Activated CD4-positive, alpha-beta T cell treated with anti-CD3 and anti-CD28 coated beads, Interleukin-2, amount 50 U/mL, for 4 hours (primary cell): ENCODE measurements around the gene LPP.

ENCODE experiments used
- DNase-seq, 2 experiments: peaks; one replicate each; pipeline ENCODE4 v3.0.0-alpha.2; 2020

LPP gene

DNA sequence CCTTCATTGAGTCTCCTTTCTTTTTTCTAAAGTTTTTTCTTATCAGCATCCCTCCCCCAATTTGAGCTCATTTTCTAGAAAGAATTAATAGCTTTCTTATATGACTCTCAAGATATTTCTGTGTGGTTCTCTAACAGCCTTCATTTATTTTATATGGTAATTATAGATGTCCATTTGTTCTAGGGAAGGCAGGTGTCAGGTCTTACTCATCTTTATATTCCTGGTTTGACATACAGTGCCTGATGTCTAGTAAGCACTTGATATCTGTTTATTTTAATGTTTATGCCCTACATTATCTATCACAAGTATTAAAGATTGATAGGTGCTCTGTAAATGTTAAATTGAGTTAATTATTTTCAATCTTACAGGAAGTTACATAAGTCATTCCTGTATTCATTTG lies 591.1 kb downstream of the LPP start:
- no peak for DNase-seq

DNA sequence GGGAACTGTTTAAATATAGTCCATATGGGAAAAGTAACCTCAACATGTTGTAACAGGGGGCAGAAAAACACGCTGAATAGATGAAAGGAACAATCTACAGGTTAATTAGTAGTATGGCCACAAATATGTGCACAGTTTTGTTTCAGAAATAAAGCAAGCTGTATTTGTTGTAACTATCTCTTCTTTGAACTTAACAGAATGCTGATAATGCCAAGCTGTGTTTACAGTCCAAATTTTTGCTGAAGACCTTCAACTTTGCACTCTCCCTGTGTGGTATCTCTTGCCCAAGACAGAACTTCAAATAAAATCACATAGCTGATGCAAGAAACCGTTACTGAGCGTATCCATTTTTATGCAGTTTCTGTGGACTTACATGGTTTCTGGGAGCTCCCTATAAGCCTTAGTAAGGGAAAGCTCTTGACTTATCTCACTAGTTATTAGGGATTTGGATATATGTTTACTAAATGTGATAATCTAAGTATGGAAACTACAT lies 592.4 kb downstream of the LPP start:
- DNase-seq, result no peak

DNA sequence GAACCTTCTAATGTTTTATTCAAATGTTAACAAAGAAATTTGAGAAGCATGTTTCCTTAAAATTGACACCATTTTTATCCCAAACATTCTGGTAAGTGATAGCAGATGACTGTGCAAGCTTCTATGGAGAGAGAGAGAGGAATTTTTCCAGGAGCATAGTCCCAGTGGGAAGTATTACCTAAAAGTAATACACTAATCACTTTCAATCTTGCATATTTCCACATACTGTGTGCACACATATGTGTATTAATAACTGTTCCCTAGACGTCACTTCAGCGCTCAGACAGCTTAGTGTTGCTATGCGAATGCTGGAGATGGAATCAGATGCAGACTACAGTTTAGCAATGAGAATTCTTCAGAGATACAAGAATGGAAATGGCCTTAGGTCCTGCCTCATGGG lies 593.5 kb downstream of the LPP start:
- no peak for DNase-seq

DNA sequence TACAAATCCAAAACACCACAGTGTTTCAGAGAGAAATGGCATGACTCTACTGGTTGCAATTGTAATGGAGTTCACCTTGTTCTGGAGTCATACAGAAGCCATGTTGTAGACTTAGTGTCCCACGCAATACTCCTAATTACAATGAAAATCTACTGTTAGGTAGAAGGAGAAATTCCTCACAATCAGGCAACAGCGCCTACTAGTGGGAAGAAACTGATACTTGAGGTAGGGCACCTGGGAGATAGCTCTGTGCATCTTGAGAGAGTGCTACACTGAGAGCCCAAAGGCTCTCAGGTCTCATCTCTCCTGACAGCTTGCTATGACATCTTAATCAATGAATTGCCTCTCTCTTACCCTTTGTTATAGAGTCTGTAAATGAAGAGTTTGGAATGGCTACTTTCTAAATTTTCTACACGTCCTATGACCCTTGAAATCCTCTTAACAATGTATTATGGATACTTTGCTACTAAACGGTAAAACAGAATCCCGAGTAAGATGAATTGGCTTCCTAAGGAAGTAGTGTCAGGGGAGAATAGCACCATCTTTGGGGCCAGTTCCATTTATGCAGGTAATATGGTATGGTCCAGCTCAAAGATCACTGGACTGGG lies 595.2 kb downstream of the LPP start:
- peak; percentile 50 to 56 for DNase-seq

DNA sequence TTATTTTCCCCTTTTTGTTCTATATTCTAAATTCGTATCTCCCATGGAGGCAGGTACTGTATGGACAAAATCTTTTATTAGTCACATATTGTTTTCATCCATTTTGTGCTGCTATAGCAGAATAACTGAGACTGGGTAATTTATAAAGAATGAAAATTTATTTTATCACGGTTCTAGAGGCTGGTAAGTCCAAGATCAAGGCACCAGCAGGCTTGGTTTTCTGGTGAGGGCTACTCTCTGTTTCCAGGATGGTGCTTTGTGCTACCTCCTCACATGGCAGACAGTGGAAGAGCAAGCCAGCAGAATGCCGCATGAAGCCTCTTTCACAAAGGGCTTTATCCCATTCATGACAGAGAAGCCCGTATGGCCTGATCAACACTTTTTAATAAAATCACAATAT lies 595.9 kb downstream of the LPP start:
- no peak for DNase-seq

DNA sequence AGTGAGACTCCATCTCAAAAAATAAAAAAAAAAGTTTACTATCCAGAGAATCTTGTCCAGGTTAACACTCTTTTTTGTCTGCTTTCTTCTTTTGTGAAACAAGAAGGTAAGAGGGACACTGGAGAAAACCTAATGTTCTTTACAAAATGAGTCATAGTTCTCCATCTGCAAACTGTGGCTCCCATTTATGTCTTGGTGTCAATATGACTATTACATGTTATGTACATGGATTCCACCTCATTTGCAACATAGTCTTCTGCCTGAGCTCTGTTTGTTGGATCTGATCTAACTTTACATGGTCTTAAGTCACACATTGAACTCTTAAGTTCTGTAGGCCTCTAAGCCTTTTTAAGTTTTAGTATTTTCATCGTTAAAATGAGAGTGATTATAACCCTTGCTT lies 596.7 kb downstream of the LPP start:
- DNase-seq, result no peak

DNA sequence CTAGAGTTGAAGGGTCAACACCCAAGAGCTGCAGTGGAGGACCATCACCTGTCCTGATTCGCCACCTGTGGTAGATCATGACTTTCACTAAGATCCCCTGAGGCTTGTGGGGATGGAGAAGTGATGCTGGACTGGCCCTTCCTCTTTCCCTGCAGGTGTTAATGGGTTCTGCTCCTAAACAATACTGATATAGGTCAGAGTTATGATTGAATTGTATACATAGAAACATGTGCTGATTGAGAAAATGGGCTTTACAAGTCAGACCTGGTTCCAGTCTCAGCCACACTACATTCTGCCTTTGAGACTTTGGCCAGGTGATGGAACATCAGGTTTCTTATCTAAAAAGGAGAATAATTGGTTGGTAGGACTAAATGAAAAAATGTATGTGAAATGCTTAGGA lies 598.9 kb downstream of the LPP start:
- DNase-seq, result no peak

DNA sequence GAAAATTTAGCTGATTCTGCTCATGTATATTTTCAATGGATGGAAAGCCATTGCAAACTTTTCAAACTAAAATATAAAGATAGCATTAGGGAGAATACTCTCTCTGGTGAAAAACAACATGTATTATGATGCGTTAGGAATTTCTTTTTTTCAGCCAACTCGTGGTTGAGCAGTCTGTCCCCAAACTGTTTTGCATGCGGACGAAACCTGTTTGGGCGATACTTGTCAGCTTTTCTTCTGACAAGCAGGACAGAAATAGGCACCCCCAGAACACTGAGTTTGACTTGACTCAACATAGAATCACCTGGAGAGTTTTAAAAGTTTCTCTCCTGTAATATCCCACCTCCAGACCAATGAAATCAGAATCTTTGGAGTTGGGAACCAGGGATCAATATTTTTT lies 600.3 kb downstream of the LPP start:
- DNase-seq, result no peak

DNA sequence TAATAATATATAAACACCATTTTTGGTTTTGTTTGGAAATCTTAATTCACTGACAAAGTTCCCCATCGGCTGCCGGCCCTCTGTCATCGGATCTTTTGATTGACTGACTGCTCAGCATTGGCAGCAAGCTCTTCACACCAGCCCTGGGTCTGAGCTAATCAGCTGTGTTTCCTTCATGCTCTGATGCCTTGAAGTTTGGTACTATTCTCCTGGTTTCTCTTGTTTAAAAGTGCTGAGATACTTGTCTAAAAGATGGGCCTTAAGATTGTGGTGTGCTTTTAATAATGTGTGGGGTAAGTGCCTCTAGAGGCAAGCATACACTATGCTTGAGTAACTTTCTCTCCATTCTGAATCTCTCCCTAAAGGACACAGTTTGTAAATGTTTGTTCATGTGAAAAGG lies 602.3 kb downstream of the LPP start:
- no peak for DNase-seq

DNA sequence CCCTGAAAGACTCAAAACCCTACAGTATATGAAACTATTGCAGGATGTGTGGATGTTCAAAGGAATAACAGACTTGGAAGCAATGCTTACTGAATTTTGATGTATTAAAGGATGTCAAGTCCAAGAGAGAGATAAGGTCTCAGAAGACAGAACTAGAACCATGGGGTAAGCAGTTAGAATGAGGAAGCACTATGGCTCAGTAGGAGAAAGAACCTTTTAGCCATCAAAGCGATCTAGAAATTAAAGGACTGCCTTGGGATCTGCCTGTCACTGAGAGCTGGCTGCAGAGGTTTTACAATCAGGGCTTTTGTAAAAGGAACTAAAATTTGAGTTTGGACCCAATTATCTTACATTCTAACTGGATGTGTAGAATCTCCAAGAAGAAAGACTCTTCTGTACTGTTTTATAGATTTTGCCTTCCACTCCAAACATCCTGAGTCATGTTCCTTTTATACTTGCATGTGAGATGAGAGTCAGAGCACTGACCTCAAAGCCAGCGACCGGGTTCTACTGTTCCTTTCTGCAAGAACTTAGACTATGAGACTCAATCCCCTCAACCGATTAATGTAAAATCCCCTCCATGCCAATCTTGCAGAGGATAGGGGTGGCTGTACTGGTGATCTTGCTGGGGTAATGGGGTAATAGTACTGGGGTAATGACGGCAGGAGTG lies 605.5 kb downstream of the LPP start:
- DNase-seq, result no peak

DNA sequence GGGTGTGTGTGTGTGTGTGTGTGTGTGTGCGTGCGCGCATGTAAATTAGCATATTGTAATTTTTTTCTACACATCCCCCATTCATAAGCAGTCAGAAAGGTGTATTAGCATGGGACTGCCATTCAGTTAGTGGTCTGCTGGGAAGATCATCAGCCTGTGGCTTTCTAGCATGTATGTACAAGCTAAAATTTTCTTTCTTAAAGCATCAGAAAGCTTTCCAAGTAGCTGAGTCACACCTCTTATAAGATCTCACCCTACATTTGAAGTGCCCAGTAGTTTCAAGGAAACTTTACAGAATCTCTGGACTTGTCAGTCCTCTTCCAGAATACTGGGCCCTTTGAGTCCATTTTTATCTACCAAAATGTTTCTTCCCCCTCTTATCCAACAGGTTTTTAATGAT lies 606.5 kb downstream of the LPP start:
- DNase-seq, result no peak

DNA sequence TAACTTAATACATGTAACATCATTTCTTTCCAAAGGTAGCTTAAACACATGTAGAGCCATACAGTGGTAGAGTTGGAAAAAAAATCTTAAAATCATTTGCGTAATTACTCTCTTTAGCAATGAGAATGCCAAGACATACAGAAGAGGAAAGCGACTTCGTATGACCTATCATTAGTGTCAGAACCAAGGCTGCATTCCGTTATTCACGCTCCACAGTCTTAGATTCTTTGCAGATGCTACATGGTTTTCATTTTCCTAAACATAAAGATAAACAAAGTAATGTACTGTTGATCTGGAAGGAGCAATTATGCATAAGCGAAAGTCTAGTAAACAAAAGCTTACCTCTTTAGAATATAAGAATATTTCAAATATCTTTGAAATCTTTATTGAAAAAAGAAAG lies 607.5 kb downstream of the LPP start:
- DNase-seq, result no peak

DNA sequence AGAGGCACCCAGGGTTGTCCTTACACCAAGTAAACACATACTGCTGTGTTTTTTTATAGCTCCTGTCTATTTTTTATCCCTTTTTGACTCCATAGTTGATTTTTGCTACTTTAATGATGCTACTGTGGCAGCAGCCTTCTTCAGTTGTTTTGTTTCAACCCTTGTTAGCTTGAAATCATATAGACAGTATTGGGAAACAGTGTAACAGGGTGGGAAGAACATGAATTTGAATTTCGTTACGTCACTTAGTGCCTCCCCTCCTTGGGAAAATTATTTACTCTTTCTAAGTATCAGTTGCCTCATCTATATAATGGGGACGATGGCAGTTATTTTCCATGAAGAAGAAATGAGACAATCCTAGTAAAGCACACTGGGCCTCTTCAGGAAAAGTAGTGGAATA lies 608.0 kb downstream of the LPP start:
- DNase-seq, result no peak

DNA sequence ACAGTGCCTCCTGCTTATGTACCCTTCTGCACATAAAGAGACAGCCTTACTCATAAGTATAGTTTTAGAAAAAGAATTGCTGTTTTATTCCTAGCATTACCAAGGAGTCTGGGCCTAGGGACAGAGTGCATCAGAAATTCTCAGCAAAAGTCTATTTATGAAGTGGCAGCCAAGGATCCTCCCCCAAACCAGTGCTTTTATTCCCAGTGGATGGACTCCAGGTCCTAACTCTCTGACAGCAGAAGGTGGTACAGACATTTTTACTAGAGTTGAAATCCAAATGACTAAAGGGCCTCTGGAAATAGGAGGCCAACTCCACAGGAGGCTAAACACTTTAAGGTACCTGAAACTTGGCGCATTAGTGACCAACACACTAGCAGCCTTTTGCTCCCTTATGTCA lies 610.7 kb downstream of the LPP start:
- DNase-seq, result no peak

DNA sequence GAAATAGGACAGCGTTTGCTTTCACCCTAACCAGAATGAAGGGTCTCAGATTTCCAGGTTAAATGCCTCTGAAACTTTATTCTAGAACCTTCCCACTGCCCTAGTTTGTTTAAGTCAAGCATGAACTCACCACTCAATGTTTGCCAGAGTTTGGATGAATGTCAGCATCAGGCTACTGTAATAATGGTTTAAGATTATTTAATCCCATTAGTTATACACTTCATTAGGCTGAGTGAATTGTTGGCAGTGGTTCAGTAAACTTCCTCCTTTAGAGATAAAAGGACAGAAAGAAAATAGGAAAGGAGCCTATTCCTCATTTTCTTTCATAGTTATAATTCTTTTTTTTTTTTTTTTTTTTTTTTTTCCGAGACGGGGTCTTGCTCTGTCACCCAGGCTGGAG lies 615.9 kb downstream of the LPP start:
- DNase-seq, result no peak

DNA sequence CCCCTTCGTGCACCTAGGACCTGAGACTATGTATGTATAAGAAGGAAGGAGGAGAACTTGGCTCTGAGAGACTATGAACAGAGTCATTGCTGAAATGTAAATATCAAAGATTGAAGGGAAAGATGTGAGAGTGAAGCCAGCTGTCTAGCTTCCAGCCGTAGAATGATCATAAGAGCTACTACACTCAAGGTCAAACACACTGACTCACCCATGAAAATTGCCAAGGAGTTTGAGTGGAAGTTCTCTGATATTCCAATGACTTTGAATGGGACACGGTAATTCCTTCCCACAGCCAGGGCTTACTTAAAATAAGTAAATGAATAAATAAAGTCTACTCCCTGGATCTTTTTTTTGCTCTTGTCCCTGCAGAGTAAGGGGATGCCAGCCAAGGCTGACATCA lies 618.9 kb downstream of the LPP start:
- no peak for DNase-seq

DNA sequence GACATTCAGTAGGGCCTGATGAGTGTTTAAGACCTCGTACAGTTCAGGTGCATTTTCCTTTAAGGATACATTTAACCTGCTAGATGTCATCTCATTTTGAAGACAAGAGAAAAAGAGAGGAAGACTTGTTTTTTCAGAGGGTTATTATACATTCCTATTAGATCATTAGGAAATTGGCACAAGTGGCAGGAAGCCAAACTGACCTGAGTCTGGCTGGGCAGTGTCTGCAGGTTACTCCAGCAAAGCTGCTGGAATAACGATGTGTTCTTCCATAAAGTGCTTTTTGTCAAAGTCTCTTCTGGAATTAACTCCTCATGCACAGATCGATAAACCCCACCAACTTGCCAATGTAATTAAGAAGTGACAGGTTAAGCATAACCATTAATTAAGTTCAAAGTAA lies 621.5 kb downstream of the LPP start:
- no peak for DNase-seq

DNA sequence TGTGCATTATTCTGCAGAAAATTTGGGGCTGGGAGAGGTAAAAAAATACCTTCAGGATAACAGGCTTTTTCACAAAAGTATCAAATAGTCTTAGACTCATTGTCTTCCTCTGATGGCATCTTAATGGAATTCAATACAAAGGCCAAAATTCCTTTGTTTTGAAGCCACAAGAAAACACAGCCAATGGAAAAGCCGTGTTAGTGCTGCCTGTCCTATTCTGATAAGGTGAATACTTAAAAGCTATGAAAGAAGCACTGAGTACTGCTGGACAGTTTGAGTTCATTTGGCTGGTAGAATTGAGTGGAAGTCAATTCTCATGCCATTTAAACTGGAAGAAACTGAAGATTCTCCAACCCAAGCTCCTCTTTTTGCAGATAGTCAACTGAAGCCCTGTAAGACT lies 622.5 kb downstream of the LPP start:
- no peak for DNase-seq

DNA sequence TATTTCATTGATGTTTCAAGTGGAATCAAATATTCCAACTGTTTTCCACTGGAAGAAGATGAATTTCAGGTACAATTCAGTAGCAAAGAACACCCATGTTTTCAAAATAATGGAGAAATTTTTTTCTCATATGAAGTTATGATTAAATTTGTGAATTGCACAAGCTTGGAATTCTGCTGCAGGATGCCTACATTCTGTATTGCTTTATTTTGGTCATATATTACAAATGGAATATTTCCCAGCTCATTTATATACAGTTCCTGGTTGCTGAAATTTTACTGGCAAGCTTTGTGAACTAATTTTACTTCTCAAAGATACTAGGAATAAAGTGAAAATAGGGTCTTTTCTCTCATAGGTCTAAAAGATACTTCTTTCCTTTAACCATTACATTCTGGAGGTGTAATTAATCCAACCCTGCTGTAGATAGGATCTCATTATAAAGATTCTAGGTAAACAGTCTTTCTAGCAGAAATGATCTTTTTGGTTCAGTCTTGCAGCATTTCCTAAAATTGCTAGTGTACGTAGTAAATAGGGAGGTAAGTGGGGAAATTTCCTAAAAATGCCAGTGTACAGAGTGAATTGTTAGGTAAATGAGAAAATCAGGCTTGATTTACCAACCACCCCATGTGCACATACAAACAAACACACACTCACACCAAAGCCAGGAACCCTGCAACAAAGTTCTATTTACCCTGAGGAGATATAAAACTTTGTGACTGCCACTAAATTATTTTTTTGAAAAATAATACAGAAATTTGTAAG lies 624.3 kb downstream of the LPP start:
- DNase-seq, result no peak

DNA sequence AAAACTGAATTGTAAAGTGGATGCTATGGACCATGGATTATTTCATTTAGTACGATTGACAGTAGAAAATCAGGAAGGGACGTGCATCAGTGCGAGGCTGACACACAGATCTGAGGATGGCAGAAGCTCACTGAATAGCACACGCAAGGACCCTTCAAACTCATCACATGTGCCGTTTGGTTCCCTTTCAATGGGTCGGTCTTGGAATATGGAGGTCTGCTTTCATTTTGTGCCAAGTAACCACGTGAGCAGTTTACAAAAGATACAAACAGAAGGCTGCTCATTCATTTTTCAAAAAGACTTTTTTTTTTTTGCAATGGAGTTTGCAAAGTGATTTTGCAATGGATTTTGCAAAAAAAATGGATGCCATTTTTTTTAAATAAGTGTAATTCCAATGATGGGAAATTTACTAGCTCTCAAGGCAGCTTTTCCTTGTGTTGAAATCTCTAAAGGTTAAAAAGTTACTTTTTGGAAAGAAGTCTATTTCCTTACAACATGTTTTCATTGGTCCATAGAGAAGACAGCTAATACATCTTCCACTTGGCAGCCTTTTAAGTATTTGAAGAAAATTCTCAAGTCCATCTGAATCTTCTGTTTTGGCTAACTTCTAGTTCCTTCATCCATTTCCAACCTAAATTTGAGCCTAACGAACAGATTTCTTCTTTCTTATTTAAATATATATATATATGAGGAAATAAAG lies 625.5 kb downstream of the LPP start:
- no peak for DNase-seq

DNA sequence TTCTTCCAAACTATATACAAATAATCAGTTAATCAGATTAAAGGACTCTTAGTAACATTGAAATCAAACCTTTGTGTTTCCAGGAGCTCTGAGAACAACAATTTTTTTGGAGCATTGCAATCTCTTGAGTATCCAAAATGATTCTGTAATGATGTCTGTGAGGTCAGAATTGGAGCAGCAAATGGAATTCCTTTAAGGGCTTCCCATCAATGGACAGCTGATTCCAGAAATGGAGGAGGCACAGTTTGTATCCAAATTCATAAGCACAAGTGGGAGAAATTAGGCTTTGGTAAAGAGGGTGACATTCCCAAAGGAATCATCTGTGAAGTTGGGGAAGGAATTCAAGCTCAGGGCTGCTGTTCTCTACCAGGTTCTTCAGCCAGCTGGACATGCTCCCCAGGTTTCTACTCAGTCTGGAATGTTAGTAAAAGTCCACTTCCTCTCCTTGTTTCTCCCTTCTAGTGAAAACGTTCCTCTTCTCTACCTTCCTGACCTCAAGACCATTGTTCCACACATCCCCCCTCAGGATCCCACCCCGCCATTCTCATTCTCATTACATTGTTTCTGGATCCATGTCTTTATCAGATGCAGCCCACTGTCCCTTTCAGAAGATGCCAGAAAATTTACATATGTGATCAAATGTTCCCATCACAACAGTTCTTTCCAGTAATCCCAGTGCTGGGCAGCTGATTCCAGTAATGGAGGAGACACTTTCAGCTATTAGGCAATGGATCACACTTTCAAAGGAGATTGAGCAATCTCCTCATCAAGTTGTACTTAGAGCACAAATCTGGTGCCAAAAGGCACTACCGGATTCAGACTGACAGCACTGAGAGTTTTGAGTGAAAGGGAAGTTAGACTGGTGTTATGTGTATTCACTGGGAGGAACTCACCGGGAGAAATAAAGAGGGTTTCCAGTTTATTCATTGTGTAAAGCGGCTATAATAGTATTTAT lies 626.5 kb downstream of the LPP start:
- DNase-seq, result no peak

DNA sequence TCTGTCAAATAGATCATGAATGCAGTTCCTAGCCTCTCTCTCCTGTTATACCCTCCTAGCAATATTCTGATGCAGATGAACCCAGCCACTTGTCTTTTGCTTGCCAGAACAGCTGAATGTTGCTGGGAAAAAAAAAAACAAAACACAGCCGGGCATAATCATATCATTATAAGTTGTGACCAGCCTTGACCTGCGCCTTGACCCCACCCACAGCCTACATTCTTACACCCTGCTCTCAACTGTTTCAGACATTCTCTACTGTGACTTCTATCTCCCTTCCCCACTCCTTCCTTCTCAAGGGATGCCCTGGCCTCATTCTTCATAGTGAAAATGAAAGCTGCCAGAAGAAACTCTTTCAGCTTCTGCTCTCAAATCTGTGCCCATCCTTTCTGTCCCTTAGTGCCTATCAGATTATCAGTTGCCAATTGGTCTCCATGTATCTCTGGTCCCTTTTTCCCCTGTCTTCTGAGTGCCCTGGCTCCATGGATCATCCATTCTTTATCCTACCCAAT lies 628.7 kb downstream of the LPP start:
- no peak for DNase-seq
